ENCODE results near the gene PUS7.
A peak's percentile ranks its signal among the peaks of the same experiment; 100 is the strongest.

PUS7 gene, protein sequence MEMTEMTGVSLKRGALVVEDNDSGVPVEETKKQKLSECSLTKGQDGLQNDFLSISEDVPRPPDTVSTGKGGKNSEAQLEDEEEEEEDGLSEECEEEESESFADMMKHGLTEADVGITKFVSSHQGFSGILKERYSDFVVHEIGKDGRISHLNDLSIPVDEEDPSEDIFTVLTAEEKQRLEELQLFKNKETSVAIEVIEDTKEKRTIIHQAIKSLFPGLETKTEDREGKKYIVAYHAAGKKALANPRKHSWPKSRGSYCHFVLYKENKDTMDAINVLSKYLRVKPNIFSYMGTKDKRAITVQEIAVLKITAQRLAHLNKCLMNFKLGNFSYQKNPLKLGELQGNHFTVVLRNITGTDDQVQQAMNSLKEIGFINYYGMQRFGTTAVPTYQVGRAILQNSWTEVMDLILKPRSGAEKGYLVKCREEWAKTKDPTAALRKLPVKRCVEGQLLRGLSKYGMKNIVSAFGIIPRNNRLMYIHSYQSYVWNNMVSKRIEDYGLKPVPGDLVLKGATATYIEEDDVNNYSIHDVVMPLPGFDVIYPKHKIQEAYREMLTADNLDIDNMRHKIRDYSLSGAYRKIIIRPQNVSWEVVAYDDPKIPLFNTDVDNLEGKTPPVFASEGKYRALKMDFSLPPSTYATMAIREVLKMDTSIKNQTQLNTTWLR

GRCh38 chr7:105521717-105522463 is at the start of gene PUS7:
PUS7 (minus strand) TSS chr7:105522271; CDS start chr7:105508512, 13,759 bp downstream.
- peak within 1 kb of the TSS; percentile 79 for H3K4me3 ChIP-seq (replicated peaks; ENCODE audit: low read depth, low read length)
- TF ChIP-seq CTCF (IDR thresholded peaks at IDR 0.05; ENCODE audit: low read depth, low read length, missing control alignments), result no peak
- peak; percentile 56 for DNase-seq (ENCODE audit: extremely low read depth, low read depth)

DNA sequence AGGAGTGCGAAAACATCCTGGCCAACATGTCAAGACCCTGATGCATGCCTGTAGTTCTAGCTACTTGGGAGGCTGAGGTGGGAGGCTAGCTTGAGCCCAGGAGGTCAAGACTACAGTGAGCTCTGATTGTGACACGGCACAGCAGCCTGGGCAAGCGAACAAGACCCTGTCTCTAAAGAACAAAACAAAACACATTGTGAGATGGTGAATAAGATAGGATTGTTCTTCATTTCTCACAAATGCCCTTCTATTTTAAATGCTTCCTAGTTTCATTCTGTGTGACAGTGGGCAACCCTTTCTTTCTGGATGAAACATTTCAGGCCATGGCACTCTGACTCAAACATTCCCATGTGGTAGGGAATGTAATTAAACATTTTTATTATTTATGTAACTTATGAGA is 45.8 kb upstream of the PUS7 start:
- TF ChIP-seq CTCF (IDR thresholded peaks at IDR 0.05; ENCODE audit: low read depth, low read length, missing control alignments), result no peak
- H3K4me3 ChIP-seq (replicated peaks; ENCODE audit: low read depth, low read length), result no peak overlapping the region
- no peak for DNase-seq (ENCODE audit: extremely low read depth, low read depth)

GRCh38 chr7:105567024-105567423 is 45.0 kb upstream of the PUS7 start:
- no peak for TF ChIP-seq CTCF (IDR thresholded peaks at IDR 0.05; ENCODE audit: low read depth, low read length, missing control alignments)
- H3K4me3 ChIP-seq (replicated peaks; ENCODE audit: low read depth, low read length), result no peak overlapping the region
- DNase-seq (ENCODE audit: extremely low read depth, low read depth), result no peak

DNA sequence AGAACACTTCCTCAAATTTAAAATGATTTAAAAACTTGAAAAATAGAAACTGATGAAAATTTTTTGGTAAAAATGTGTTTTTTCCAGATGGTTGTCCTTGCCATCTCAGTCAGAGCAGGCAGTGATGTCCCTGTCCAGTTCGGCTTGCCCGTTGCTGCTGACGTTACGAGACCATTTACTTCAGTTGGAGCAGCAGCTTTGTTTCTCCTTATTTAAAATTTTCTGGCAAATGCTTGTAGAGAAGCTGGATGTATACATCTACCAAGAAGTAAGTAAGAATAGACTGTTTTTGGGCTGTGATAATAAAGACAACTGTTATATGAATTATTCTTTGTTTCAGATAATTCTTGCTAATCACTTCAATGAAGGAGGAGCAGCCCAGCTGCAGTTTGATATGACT is 43.1 kb upstream of the PUS7 start:
- DNase-seq (ENCODE audit: extremely low read depth, low read depth), result no peak
- H3K4me3 ChIP-seq (replicated peaks; ENCODE audit: low read depth, low read length), result no peak overlapping the region
- TF ChIP-seq CTCF (IDR thresholded peaks at IDR 0.05; ENCODE audit: low read depth, low read length, missing control alignments), result no peak

GRCh38 chr7:105559926-105560325 is 37.9 kb upstream of the PUS7 start:
- H3K4me3 ChIP-seq (replicated peaks; ENCODE audit: low read depth, low read length), result no peak overlapping the region
- no peak for DNase-seq (ENCODE audit: extremely low read depth, low read depth)
- TF ChIP-seq CTCF (IDR thresholded peaks at IDR 0.05; ENCODE audit: low read depth, low read length, missing control alignments), result no peak

DNA sequence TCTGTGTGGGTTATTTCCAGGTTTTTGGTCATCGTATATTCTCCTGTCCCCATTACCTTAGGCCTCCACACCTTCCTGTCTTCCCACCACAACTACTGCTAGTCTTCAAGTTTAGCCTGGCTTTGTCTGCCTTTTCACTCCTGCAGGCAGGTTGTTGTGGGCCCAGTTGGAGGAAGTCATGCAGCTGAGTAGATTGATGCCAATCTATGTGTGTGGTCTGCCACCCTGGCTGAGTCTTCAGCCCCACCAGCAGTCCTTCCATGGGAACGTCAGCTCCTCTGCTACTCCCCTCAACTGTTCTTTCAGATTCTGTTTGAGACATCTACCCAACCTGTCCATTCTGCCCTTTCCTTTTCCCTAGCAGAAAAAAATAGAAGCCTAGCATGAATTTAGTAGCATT is 16.3 kb upstream of the PUS7 start:
- no peak for DNase-seq (ENCODE audit: extremely low read depth, low read depth)
- no peak overlapping the region for H3K4me3 ChIP-seq (replicated peaks; ENCODE audit: low read depth, low read length)
- no peak for TF ChIP-seq CTCF (IDR thresholded peaks at IDR 0.05; ENCODE audit: low read depth, low read length, missing control alignments)
